BLaER1 treated with 17β-estradiol and CSF1 and Interleukin-3, amounts not matched to agents 10 nM and 100 nM (cell line): Measurements from ENCODE around the gene HOXB8.

Experiments
- H3K27ac ChIP-seq, 11 experiments: shearing (Covaris generic); formaldehyde crosslinking; 2 replicates each; pipeline ENCODE4 v1.8.1; 2022
- H3K27me3 ChIP-seq, 11 experiments: shearing (Covaris generic); formaldehyde crosslinking; 2 replicates each; pipeline ENCODE4 v1.8.1; 2022
- H3K36me3 ChIP-seq, 11 experiments: shearing (Covaris generic); formaldehyde crosslinking; 2 replicates each; pipeline ENCODE4 v1.8.1; 2022
- H3K4me1 ChIP-seq, 10 experiments: shearing (Covaris generic); formaldehyde crosslinking; 2 replicates each; pipeline ENCODE4 v1.8.1; 2022
- H3K4me2 ChIP-seq, 11 experiments: shearing (Covaris generic); formaldehyde crosslinking; 2 replicates each; pipeline ENCODE4 v1.8.1; 2022
- H3K4me3 ChIP-seq, 10 experiments: shearing (Covaris generic); formaldehyde crosslinking; 2 replicates each; pipeline ENCODE4 v1.8.1; 2022
- H3K9ac ChIP-seq, 11 experiments: shearing (Covaris generic); formaldehyde crosslinking; 2 replicates each; pipeline ENCODE4 v1.8.1; 2022
- H3K9me3 ChIP-seq, 11 experiments: shearing (Covaris generic); formaldehyde crosslinking; replicated peaks in 1 of 11; 2 replicates each; pipeline ENCODE4 v1.8.1; 2022
- H4K20me1 ChIP-seq, 11 experiments: shearing (Covaris generic); formaldehyde crosslinking; 2 replicates each; pipeline ENCODE4 v1.8.1; 2022
- Cebpa-rat ChIP-seq, 11 experiments: shearing (Covaris generic); IDR thresholded peaks; 2 replicates each; pipeline ENCODE4 v1.8.1; 2022

Gene HOXB8

GRCh38 chr17:48620461-48621139 is 5.5 kb upstream of the HOXB8 start:
- no peak overlapping the region for H3K4me3 ChIP-seq
- H3K4me2 ChIP-seq, result no peak overlapping the region
- no peaks in the 10 kb centered on the region for H3K36me3 ChIP-seq
- H3K27me3 ChIP-seq, result peaks cover 100% of the 10 kb centered on the region in 11 experiments
- H3K9ac ChIP-seq, result no peak overlapping the region
- TF ChIP-seq Cebpa-rat (IDR thresholded peaks at IDR 0.05), result no peak
- peaks cover 5 to 10% (median 9%) of the 10 kb centered on the region in 10 experiments; a peak in 13 of 20 replicates for H3K4me1 ChIP-seq
- H3K9me3 ChIP-seq, result no peaks in the 10 kb centered on the region
- no peak overlapping the region for H3K27ac ChIP-seq
- peaks cover 0 to 97% (median 94%) of the 10 kb centered on the region in 11 experiments; a peak in 18 of 22 replicates for H4K20me1 ChIP-seq

- H3K36me3 ChIP-seq, result no peaks in the 10 kb centered on the region
- H3K9me3 ChIP-seq, result no peaks in the 10 kb centered on the region
- H3K9ac ChIP-seq, result no peak overlapping the region
- no peak overlapping the region for H3K4me2 ChIP-seq
- no peak overlapping the region for H3K4me3 ChIP-seq
- peaks cover 100% of the 10 kb centered on the region in 11 experiments for H3K27me3 ChIP-seq
- peaks cover 0 to 3% (median 2%) of the 10 kb centered on the region in 10 experiments; a peak in 9 of 20 replicates for H3K4me1 ChIP-seq
- TF ChIP-seq Cebpa-rat (IDR thresholded peaks at IDR 0.05), result no peak
- no peak overlapping the region for H3K27ac ChIP-seq
- peaks cover 0 to 97% (median 89%) of the 10 kb centered on the region in 11 experiments; a peak in 18 of 22 replicates for H4K20me1 ChIP-seq
These were observed 4.8 kb upstream of the HOXB8 start for GRCh38 chr17:48619826-48620449.

- Histone ChIP-seq H3K9me3 (no peaks in the 10 kb centered on the region), H3K4me2 (no peak overlapping the region), H3K27ac (no peak overlapping the region), H3K9ac (no peak overlapping the region), H4K20me1 (peaks cover 0 to 93% (median 83%) of the 10 kb centered on the region in 11 experiments; a peak in 19 of 22 replicates), H3K27me3 (peaks cover 100% of the 10 kb centered on the region in 11 experiments), H3K4me3 (no peak overlapping the region), H3K4me1 (no peaks in the 10 kb centered on the region; a peak in 1 of 20 replicates), H3K36me3 (no peaks in the 10 kb centered on the region)
- no peak for TF ChIP-seq Cebpa-rat (IDR thresholded peaks at IDR 0.05)
These were observed 3.3 kb upstream of the HOXB8 start for GRCh38 chr17:48618256-48618896.

GRCh38 chr17:48617471-48618255 is 2.6 kb upstream of the HOXB8 start:
- H3K4me2 ChIP-seq, result no peak overlapping the region
- H3K9me3 ChIP-seq, result no peaks in the 10 kb centered on the region
- H3K27ac ChIP-seq, result no peak overlapping the region
- H3K9ac ChIP-seq, result no peak overlapping the region
- peaks cover 0 to 93% (median 81%) of the 10 kb centered on the region in 11 experiments; a peak in 19 of 22 replicates for H4K20me1 ChIP-seq
- no peak overlapping the region for H3K4me3 ChIP-seq
- H3K27me3 ChIP-seq, result peaks cover 100% of the 10 kb centered on the region in 11 experiments
- no peaks in the 10 kb centered on the region for H3K36me3 ChIP-seq
- H3K4me1 ChIP-seq, result peaks cover 0 to 5% (median 0%) of the 10 kb centered on the region in 10 experiments; a peak in 2 of 20 replicates
- no peak for TF ChIP-seq Cebpa-rat (IDR thresholded peaks at IDR 0.05)

GRCh38 chr17:48616717-48617470 is 1.8 kb upstream of the HOXB8 start:
- H3K27me3 ChIP-seq, result peaks cover 100% of the 10 kb centered on the region in 11 experiments

GRCh38 chr17:48615963-48616716 is 1.0 kb upstream of the HOXB8 start:
- TF ChIP-seq Cebpa-rat (IDR thresholded peaks at IDR 0.05), result no peak
- Histone ChIP-seq H3K27me3 (peaks cover 100% of the 10 kb centered on the region in 11 experiments), H4K20me1 (peaks cover 0 to 91% (median 78%) of the 10 kb centered on the region in 11 experiments; a peak in 19 of 22 replicates), H3K9me3 (no peaks in the 10 kb centered on the region), H3K4me3 (no peak overlapping the region), H3K4me2 (no peak overlapping the region), H3K4me1 (peaks cover 0 to 13% (median 4%) of the 10 kb centered on the region in 10 experiments; a peak in 7 of 20 replicates), H3K27ac (no peak overlapping the region), H3K36me3 (no peaks in the 10 kb centered on the region), H3K9ac (no peak overlapping the region)

More at GRCh38 chr17:48616717-48617470, 1.8 kb upstream of the HOXB8 start:
- Histone ChIP-seq H3K4me1 (peaks cover 0 to 10% (median 1%) of the 10 kb centered on the region in 10 experiments; a peak in 7 of 20 replicates), H3K27ac (no peak overlapping the region), H3K9ac (no peak overlapping the region), H3K4me3 (no peak overlapping the region), H3K4me2 (no peak overlapping the region), H3K36me3 (no peaks in the 10 kb centered on the region), H3K9me3 (no peaks in the 10 kb centered on the region), H4K20me1 (peaks cover 0 to 93% (median 81%) of the 10 kb centered on the region in 11 experiments; a peak in 19 of 22 replicates)
- TF ChIP-seq Cebpa-rat (IDR thresholded peaks at IDR 0.05), result no peak

GRCh38 chr17:48613862-48614694 is 1.0 kb downstream of the HOXB8 start:
- Histone ChIP-seq H3K27ac (no peak overlapping the region), H3K4me1 (peaks cover 0 to 13% (median 4%) of the 10 kb centered on the region in 10 experiments; a peak in 7 of 20 replicates), H3K27me3 (peaks cover 100% of the 10 kb centered on the region in 11 experiments), H3K9ac (no peak overlapping the region), H3K4me3 (no peak overlapping the region), H4K20me1 (peaks cover 0 to 92% (median 79%) of the 10 kb centered on the region in 11 experiments; a peak in 19 of 22 replicates), H3K36me3 (no peaks in the 10 kb centered on the region), H3K9me3 (peaks cover 0 to 9% (median 5%) of the 10 kb centered on the region in 11 experiments; a peak in 9 of 22 replicates), H3K4me2 (no peak overlapping the region)
- TF ChIP-seq Cebpa-rat (IDR thresholded peaks at IDR 0.05), result no peak
